Measurements from ENCODE around the gene MSH3.

MSH3 gene

DNA sequence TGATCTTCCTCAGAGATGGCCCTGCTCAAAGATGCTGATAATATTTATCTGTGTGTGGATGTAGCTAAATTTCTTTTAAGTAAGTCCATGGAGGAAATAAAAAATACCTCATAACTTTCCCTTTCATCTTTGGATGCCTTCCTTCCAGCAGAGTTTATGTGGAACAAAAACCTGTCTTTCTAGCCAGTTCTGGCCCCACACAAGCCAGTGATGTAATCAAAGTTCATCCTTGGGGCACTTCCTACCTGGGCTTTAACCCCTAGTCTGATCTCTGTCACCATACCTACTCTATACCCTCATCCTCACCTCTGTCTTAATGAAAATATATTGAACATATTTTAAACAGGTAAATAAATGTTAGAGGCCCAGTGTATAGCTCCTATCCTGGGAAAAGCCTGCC lies 265.9 kb downstream of the MSH3 start:
- no peak for DNase-seq

GRCh38 chr5:80921026-80921425 lies 266.6 kb downstream of the MSH3 start:
- no peak for DNase-seq

GRCh38 chr5:80925931-80926330 lies 271.5 kb downstream of the MSH3 start:
- DNase-seq = no peak

All from DMS153 (cell line).